ENCODE data around the gene PLEKHA8.
A peak's percentile ranks its signal among the peaks of the same experiment; 100 is the strongest.

DNA sequence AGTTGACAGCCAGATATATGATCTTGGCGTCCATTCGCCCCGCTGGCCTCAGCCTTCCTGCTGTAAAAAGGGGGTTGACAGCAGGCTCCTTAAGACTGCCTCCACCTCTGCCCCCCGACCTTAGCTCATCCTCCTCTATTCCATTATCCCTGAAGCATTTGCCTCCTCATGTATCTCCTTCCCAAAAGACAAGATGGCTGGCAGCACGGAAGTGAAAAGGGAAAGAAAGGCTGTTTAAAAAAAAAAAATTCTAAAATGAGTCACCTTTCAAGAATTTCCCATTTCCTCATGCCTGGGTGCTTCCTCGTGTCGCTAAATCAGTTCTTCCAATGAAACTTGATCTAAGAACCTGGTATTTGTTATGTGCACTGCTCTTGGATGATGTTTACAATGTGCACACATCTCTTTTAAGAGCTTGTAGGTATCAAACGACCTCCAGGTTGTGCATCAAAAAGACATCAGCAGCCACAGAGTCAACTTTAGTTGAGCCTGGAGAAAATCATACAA, 40.3 kb upstream of the PLEKHA8 start:
- TF ChIP-seq FOXM1 (IDR thresholded peaks at IDR 0.05; ENCODE audit: borderline replicate concordance): no peak
- TF ChIP-seq SUZ12 (IDR thresholded peaks at IDR 0.05): no peak
- TF ChIP-seq ZNF384 (IDR thresholded peaks at IDR 0.05): peak; percentile 90
- TF ChIP-seq TARDBP (IDR thresholded peaks at IDR 0.05): no peak
- no peak for TF ChIP-seq SP1 (IDR thresholded peaks at IDR 0.05)
- no peak for TF ChIP-seq HDGF (IDR thresholded peaks at IDR 0.05; ENCODE audit: borderline replicate concordance)
- TF ChIP-seq FOXK2 (IDR thresholded peaks at IDR 0.05): 0 out of 2 replicates have a peak, but pooled peaks have one; percentile 42
- no peak for TF ChIP-seq BHLHE40 (IDR thresholded peaks at IDR 0.05; ENCODE audit: borderline replicate concordance)
- no peak for TF ChIP-seq FOXA1 (IDR thresholded peaks at IDR 0.05)
- peak; percentile 12; the same call in 1 of the 2 replicates for TF ChIP-seq ELF4 (IDR thresholded peaks at IDR 0.05)
- peak; percentile 23; the same call in 1 of the 2 replicates for TF ChIP-seq CTBP1 (IDR thresholded peaks at IDR 0.05; ENCODE audit: borderline replicate concordance)
- TF ChIP-seq L3MBTL2 (conservative IDR thresholded peaks at IDR 0.05): no peak
- no peak for TF ChIP-seq PKNOX1 (IDR thresholded peaks at IDR 0.05)
